Gastrocnemius medialis (tissue), 4 donors: ENCODE results near the gene FBXO24.

Source experiments
- POLR2A ChIP-seq, 2 donors: fragments of 450-650 bp; IDR thresholded peaks; one replicate each; pipeline ENCODE4 v1.6.1; 2017; ENCODE audit warnings: antibody characterized with exemption in 2 of 2, mild to moderate bottlenecking in 2 of 2, moderate library complexity in 2 of 2
- TF ChIP-seq, protein P1 (sequence below), 5 experiments: fragments of 450-650 bp in 3 of 5; fragments of 200-600 bp in 2 of 5; sonication (generic) in 2 of 5; IDR thresholded peaks in 4 of 5; conservative IDR thresholded peaks in 1 of 5; 1 replicate in 4 of 5; 2 replicates in 1 of 5; pipeline ENCODE4 v1.5.1; 2016 to 2019; ENCODE audit warnings: antibody characterized with exemption in 5 of 5, mild to moderate bottlenecking in 3 of 5, moderate library complexity in 3 of 5

DNA sequence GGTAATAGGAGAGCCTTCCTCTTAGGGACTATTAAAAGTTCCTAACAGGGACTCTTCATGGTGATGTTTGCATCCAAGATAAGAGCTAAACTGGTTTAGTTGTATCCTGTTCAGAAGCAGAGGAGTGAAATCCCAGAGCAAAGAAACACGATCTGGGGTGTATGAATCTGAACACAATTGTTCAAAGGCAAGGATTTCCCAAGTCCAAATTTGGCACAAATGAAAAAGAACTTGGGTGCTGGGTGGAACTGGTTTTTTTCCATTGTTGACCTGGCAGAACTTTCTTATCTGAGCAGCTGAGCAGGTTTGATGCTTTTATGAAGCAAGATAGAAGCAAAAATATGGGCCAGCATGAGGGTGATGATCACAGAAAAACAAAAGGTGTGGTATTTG is 41.2 kb upstream of the FBXO24 start:
- TF ChIP-seq, protein P1, sequence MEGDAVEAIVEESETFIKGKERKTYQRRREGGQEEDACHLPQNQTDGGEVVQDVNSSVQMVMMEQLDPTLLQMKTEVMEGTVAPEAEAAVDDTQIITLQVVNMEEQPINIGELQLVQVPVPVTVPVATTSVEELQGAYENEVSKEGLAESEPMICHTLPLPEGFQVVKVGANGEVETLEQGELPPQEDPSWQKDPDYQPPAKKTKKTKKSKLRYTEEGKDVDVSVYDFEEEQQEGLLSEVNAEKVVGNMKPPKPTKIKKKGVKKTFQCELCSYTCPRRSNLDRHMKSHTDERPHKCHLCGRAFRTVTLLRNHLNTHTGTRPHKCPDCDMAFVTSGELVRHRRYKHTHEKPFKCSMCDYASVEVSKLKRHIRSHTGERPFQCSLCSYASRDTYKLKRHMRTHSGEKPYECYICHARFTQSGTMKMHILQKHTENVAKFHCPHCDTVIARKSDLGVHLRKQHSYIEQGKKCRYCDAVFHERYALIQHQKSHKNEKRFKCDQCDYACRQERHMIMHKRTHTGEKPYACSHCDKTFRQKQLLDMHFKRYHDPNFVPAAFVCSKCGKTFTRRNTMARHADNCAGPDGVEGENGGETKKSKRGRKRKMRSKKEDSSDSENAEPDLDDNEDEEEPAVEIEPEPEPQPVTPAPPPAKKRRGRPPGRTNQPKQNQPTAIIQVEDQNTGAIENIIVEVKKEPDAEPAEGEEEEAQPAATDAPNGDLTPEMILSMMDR (IDR thresholded peaks at IDR 0.05 in 4 of 5, conservative IDR thresholded peaks at IDR 0.05 in 1 of 5) = no peak
- TF ChIP-seq POLR2A (IDR thresholded peaks at IDR 0.05) = peak in 1 of 2 donors; percentile 18
